Ovary (tissue), 9 donors: ENCODE results near the gene ANO2. TPM values are rescaled to one million over a fixed set of nuclear protein-coding genes. Genes with fewer than 3 reads are reported as not detected.

Experiments
- DNase-seq, 5 donors: peaks; one replicate each; pipeline ENCODE4 v3.0.0-alpha.2; 2019 to 2020
- H3K27ac ChIP-seq, 2 donors: fragments of 200-600 bp; one replicate each; pipeline versions ENCODE4 v1.5.1 to v1.8.0; 2019 to 2022
- H3K27me3 ChIP-seq: fragments of 200-600 bp; one replicate; pipeline ENCODE4 v1.8.0; 2022
- H3K36me3 ChIP-seq: fragments of 200-600 bp; sonication (generic); one replicate; pipeline ENCODE4 v1.5.1; 2019
- H3K4me1 ChIP-seq: one replicate; pipeline ENCODE4 v1.8.1; 2013; ENCODE audit warnings: mild to moderate bottlenecking, moderate library complexity; ENCODE audit not compliant: insufficient read depth
- H3K4me3 ChIP-seq: fragments of 200-600 bp; sonication (generic); one replicate; pipeline ENCODE4 v1.5.1; 2017
- H3K9me3 ChIP-seq, 2 donors: fragments of 200-600 bp in 1 of 2; sonication (generic) in 1 of 2; one replicate each; pipeline versions ENCODE4 v1.5.1 to v1.8.1; 2013 to 2019; ENCODE audit warnings: mild to moderate bottlenecking in 1 of 2, moderate library complexity in 1 of 2
- CTCF ChIP-seq, 3 donors: fragments of 450-650 bp in 2 of 3; fragments of 200-600 bp in 1 of 3; IDR thresholded peaks; one replicate each; pipeline versions ENCODE4 v1.5.1 to v1.8.0; 2016 to 2022; ENCODE audit warnings: antibody characterized with exemption in 3 of 3, mild to moderate bottlenecking in 1 of 3
- EP300 ChIP-seq: sonication (generic); formaldehyde crosslinking; IDR thresholded peaks from one replicate; pipeline ENCODE4 v1.6.1; 2017; ENCODE audit warnings: antibody characterized with exemption
- POLR2A ChIP-seq: fragments of 450-650 bp; IDR thresholded peaks from one replicate; pipeline ENCODE4 v1.6.1; 2017; ENCODE audit warnings: antibody characterized with exemption, mild to moderate bottlenecking, moderate library complexity
- WGBS, 3 donors: extraction: QIAGEN DNeasy Blood & Tissue Kit in 1 of 3; methylation state at CpG; one replicate each; pipeline versions ENCODE4 v1.1.5 to v1.1.7; 2013 to 2017; 5-methylcytosine and 5-hydroxymethylcytosine counted together
- intact Hi-C, 4 donors: fragments of 100-400 bp; cut with DNase I; formaldehyde crosslinking; loops; one replicate each; pipeline versions ENCODE4 v1.11.0 to v1.15.1; 2022 to 2023
- polyA plus RNA-seq, 2 donors: library from polyadenylated mRNA; stranded (reverse); fragments of 200-250 nt in 1 of 2; fragments of 350-450 nt in 1 of 2; fragmentation: Illumina TruSeq in 1 of 2; extraction: RNeasy Lipid Tissue Mini Kit (QIAGEN cat#74804) in 1 of 2; gene quantifications; one replicate each; pipeline ENCODE4 v1.2.3, GENCODE V29; 2013 to 2014
- total RNA-seq, 7 donors: library from RNA; depleted of rRNA in 2 of 7; stranded (reverse); fragments of >200 nt in 2 of 7; fragmentation: NEBNext Ultra II Directional in 3 of 7; extraction: Animal tissue kit (Norgen Biotek cat#: 25700) in 3 of 7; gene quantifications; one replicate each; pipeline versions ENCODE4 v1.1.0 to v1.2.4, GENCODE V29; 2016 to 2023
- donor health status: DM: no; HTN: no; CAD: no; lungs with moderate emphysema.
- donor health status: DM: no; HTN: no; CAD: no.
- donor health status: Bipolar disorder and iron deficiency.
- donor health status: DM: yes; HTN: yes; CAD: no.
- donor health status: DM: no; HTN: no; CAD: no.
- donor health status: DM: yes; HTN: yes; CAD: no.

ANO2 gene
- total and polyA plus RNA-seq, 9 donors: 3.0 to 6.7 (median 3.3) TPM

- TF ChIP-seq EP300: no peak
- no peak for TF ChIP-seq CTCF (IDR thresholded peaks at IDR 0.05)
- no peak for TF ChIP-seq POLR2A
- Histone ChIP-seq H3K9me3 (no peaks in the 10 kb centered on the region), H3K36me3 (no peaks in the 10 kb centered on the region), H3K27ac (no peak overlapping the region), H3K4me1 (peaks cover 2% of the 10 kb centered on the region), H3K4me3 (no peak overlapping the region), H3K27me3 (no peaks in the 10 kb centered on the region)
- intact Hi-C loops: no loop called here
- 60 to 72% (median 68%) methylated on average over 3 of the region's 3 CpGs for WGBS, 3 donors
- no peak for DNase-seq
These were observed 367.8 kb downstream of the ANO2 start for GRCh38 chr12:5577211-5577612.

- Histone ChIP-seq H3K4me3 (no peak overlapping the region), H3K4me1 (no peaks in the 10 kb centered on the region), H3K27me3 (no peaks in the 10 kb centered on the region), H3K27ac (no peak overlapping the region), H3K36me3 (no peaks in the 10 kb centered on the region), H3K9me3 (no peaks in the 10 kb centered on the region)
- 85 to 94% (median 92%) methylated on average over 3 of the region's 3 CpGs for WGBS, 3 donors
- DNase-seq: no peak
- intact Hi-C loops: no loop called here
- no peak for TF ChIP-seq POLR2A
- TF ChIP-seq CTCF (IDR thresholded peaks at IDR 0.05): no peak
- TF ChIP-seq EP300: no peak
These were observed 369.1 kb downstream of the ANO2 start for GRCh38 chr12:5575987-5576386.

GRCh38 chr12:5575232-5575631 is 369.8 kb downstream of the ANO2 start:
- Histone ChIP-seq H3K27ac (no peak overlapping the region), H3K36me3 (no peaks in the 10 kb centered on the region), H3K9me3 (no peaks in the 10 kb centered on the region), H3K27me3 (no peaks in the 10 kb centered on the region), H3K4me3 (no peak overlapping the region), H3K4me1 (no peaks in the 10 kb centered on the region)
- no peak for DNase-seq
- TF ChIP-seq CTCF (IDR thresholded peaks at IDR 0.05) (no peak), POLR2A (no peak), EP300 (no peak)
- intact Hi-C loops: no loop called here
- WGBS, 3 donors: 62 to 82% (median 69%) methylated on average over 5 of the region's 5 CpGs

- WGBS, 3 donors: 93 to 94% (median 93%) methylated on average over 5 of the region's 5 CpGs
These were observed 371.7 kb downstream of the ANO2 start for GRCh38 chr12:5573390-5573789.

More at GRCh38 chr12:5573390-5573789, 371.7 kb downstream of the ANO2 start:
- DNase-seq: no peak
- Histone ChIP-seq H3K4me3 (no peak overlapping the region), H3K27me3 (no peaks in the 10 kb centered on the region), H3K9me3 (no peaks in the 10 kb centered on the region), H3K27ac (no peak overlapping the region), H3K36me3 (no peaks in the 10 kb centered on the region), H3K4me1 (no peaks in the 10 kb centered on the region)
- intact Hi-C loops: no loop called here
- TF ChIP-seq POLR2A (no peak), CTCF (IDR thresholded peaks at IDR 0.05) (no peak), EP300 (no peak)
